ENCODE data around the gene TDRD9. TPM values are rescaled to one million over a fixed set of nuclear protein-coding genes. Genes with fewer than 3 reads are reported as not detected.

The TDRD9 gene
- polyA plus RNA-seq, 4 donors = 1.5 to 3.0 (median 2.8) TPM

- no peak for DNase-seq (ENCODE audit: low read depth in 4 of 4, low spot score in 2 of 4)
Observed at GRCh38 chr14:104019029-104019428, 90.8 kb downstream of the TDRD9 start.

- DNase-seq (ENCODE audit: low read depth in 4 of 4, low spot score in 2 of 4) = no peak
Observed at GRCh38 chr14:104019806-104020205, 91.5 kb downstream of the TDRD9 start.

GRCh38 chr14:104020471-104020870 lies 92.2 kb downstream of the TDRD9 start:
- DNase-seq (ENCODE audit: low read depth in 4 of 4, low spot score in 2 of 4) = no peak

- no peak for DNase-seq (ENCODE audit: low read depth in 4 of 4, low spot score in 2 of 4)
Observed at GRCh38 chr14:104023325-104024055, 95.2 kb downstream of the TDRD9 start.

GRCh38 chr14:104025534-104025933 lies 97.3 kb downstream of the TDRD9 start:
- no peak for DNase-seq (ENCODE audit: low read depth in 4 of 4, low spot score in 2 of 4)

- DNase-seq (ENCODE audit: low read depth in 4 of 4, low spot score in 2 of 4) = no peak
Observed at GRCh38 chr14:104026024-104026423, 97.8 kb downstream of the TDRD9 start.

GRCh38 chr14:104030958-104031357 lies 102.7 kb downstream of the TDRD9 start:
- no peak for DNase-seq (ENCODE audit: low read depth in 4 of 4, low spot score in 2 of 4)

- DNase-seq (ENCODE audit: low read depth in 4 of 4, low spot score in 2 of 4) = no peak
Observed at GRCh38 chr14:104031384-104031783, 103.1 kb downstream of the TDRD9 start.

GRCh38 chr14:104034976-104035699 lies 106.9 kb downstream of the TDRD9 start:
- DNase-seq (ENCODE audit: low read depth in 4 of 4, low spot score in 2 of 4) = no peak

- no peak for DNase-seq (ENCODE audit: low read depth in 4 of 4, low spot score in 2 of 4)
Observed at GRCh38 chr14:104036212-104036611, 108.0 kb downstream of the TDRD9 start.

GRCh38 chr14:104037074-104037473 lies 108.8 kb downstream of the TDRD9 start:
- no peak for DNase-seq (ENCODE audit: low read depth in 4 of 4, low spot score in 2 of 4)

- DNase-seq (ENCODE audit: low read depth in 4 of 4, low spot score in 2 of 4) = no peak
Observed at GRCh38 chr14:104037903-104038302, 109.6 kb downstream of the TDRD9 start.

GRCh38 chr14:104039214-104039613 lies 111.0 kb downstream of the TDRD9 start:
- no peak for DNase-seq (ENCODE audit: low read depth in 4 of 4, low spot score in 2 of 4)

- DNase-seq (ENCODE audit: low read depth in 4 of 4, low spot score in 2 of 4) = no peak
Observed at GRCh38 chr14:104040539-104040938, 112.3 kb downstream of the TDRD9 start.

GRCh38 chr14:104041430-104042104 lies 113.3 kb downstream of the TDRD9 start:
- no peak for DNase-seq (ENCODE audit: low read depth in 4 of 4, low spot score in 2 of 4)

- no peak for DNase-seq (ENCODE audit: low read depth in 4 of 4, low spot score in 2 of 4)
Observed at GRCh38 chr14:104044016-104044415, 115.8 kb downstream of the TDRD9 start.

GRCh38 chr14:104047761-104048160 lies 119.5 kb downstream of the TDRD9 start:
- DNase-seq (ENCODE audit: low read depth in 4 of 4, low spot score in 2 of 4) = no peak

GRCh38 chr14:104048758-104049507 lies 120.7 kb downstream of the TDRD9 start:
- no peak for DNase-seq (ENCODE audit: low read depth in 4 of 4, low spot score in 2 of 4)

GRCh38 chr14:104049576-104050240 lies 121.5 kb downstream of the TDRD9 start:
- no peak for DNase-seq (ENCODE audit: low read depth in 4 of 4, low spot score in 2 of 4)

GRCh38 chr14:104051092-104051813 lies 123.0 kb downstream of the TDRD9 start:
- DNase-seq (ENCODE audit: low read depth in 4 of 4, low spot score in 2 of 4) = no peak

Measured in left renal cortex interstitium (tissue), 4 donors.